Hematopoietic multipotent progenitor cell (in vitro differentiated cells): ENCODE data around the gene USP17L17. TPM values are rescaled to one million over a fixed set of nuclear protein-coding genes. Genes with fewer than 3 reads are reported as not detected.
A peak's percentile ranks its signal among the peaks of the same experiment; 100 is the strongest.
"Not testable (repeated sequence)": the region's sequence is repeated elsewhere in the genome, so short reads cannot be mapped to it uniquely, and the experiment has no call there.

Source experiments
- DNase-seq, 3 donors: peaks; one replicate each; pipeline ENCODE4 v3.0.0-alpha.2; 2011 to 2015; ENCODE audit warnings: low read depth in 2 of 3, low spot score in 2 of 3
- total RNA-seq: library from RNA; depleted of rRNA; stranded (reverse); fragments of >200 nt; gene quantifications from one replicate; pipeline ENCODE4 v1.2.3, GENCODE V29; 2012

USP17L17 gene, protein sequence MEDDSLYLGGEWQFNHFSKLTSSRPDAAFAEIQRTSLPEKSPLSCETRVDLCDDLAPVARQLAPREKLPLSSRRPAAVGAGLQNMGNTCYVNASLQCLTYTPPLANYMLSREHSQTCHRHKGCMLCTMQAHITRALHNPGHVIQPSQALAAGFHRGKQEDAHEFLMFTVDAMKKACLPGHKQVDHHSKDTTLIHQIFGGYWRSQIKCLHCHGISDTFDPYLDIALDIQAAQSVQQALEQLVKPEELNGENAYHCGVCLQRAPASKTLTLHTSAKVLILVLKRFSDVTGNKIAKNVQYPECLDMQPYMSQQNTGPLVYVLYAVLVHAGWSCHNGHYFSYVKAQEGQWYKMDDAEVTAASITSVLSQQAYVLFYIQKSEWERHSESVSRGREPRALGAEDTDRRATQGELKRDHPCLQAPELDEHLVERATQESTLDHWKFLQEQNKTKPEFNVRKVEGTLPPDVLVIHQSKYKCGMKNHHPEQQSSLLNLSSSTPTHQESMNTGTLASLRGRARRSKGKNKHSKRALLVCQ
- not detected for total RNA-seq

DNA sequence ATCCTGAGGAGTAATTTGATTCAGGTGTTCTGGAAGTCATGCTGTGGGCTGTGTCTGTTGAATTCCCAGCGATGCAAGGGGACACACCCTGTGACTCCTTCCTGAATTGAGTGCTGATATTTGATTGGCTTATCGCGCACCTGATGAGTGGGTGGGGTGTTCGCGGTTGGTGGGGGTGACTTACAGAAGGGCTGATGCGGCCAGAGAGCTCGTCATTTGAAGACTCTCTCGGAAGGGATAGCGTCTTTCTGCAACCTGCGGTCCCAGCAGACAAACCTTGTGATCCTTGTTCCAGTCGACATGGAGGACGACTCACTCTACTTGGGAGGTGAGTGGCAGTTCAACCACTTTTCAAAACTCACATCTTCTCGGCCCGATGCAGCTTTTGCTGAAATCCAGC is at the start of gene USP17L17:
Gene USP17L17, plus strand, starts transcription at position 301 of the 400 bp plus-strand sequence. Its CDS starts 0 bp downstream, at position 301.
- DNase-seq, result not testable (repeated sequence)

DNA sequence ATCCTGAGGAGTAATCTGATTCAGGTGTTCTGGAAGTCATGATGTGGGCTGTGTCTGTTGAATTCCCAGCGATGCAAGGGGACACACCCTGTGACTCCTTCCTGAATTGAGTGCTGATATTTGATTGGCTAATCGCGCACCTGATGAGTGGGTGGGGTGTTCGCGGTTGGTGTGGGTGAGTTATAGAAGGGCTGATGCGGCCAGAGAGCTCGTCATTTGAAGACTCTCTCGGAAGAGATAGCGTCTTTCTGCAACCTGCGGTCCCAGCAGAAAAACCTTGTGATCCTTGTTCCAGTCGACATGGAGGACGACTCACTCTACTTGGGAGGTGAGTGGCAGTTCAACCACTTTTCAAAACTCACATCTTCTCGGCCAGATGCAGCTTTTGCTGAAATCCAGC is 33.3 kb upstream of the USP17L17 start, which contains the start of gene USP17L10:
Gene USP17L10, plus strand, starts transcription at position 301 of the 400 bp plus-strand sequence. Its CDS starts 0 bp downstream, at position 301.
- not testable (repeated sequence) for DNase-seq

DNA sequence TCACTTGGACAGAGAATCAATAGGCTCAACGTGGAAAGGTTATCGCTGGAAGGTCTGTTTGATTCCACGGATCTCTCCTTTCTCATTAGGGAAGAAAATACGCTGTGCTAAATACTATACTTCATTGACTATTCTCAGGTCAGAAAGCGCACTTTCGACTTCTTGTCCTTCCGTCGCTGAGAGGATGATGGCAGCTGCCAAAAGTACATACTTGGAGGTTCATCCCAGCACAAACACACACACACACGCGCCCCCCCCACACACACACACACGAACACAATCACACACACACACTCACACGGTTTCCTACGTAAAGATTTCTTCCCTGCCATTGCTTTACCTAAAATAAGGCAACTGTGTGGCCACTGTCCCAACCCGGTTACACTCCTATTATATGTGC is 29.0 kb upstream of the USP17L17 start:
- not testable (repeated sequence) for DNase-seq

DNA sequence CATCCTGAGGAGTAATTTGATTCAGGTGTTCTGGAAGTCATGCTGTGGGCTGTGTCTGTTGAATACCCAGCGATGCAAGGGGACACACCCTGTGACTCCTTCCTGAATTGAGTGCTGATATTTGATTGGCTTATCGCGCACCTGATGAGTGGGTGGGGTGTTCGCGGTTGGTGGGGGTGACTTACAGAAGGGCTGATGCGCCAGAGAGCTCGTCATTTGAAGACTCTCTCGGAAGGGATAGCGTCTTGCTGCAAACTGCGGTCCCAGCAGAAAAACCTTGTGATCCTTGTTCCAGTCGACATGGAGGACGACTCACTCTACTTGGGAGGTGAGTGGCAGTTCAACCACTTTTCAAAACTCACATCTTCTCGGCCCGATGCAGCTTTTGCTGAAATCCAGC is 28.6 kb upstream of the USP17L17 start, which contains the start of gene USP17L11:
Gene USP17L11, plus strand, starts transcription at position 301 of the 400 bp plus-strand sequence. Its CDS starts 0 bp downstream, at position 301.
- DNase-seq, result not testable (repeated sequence)

DNA sequence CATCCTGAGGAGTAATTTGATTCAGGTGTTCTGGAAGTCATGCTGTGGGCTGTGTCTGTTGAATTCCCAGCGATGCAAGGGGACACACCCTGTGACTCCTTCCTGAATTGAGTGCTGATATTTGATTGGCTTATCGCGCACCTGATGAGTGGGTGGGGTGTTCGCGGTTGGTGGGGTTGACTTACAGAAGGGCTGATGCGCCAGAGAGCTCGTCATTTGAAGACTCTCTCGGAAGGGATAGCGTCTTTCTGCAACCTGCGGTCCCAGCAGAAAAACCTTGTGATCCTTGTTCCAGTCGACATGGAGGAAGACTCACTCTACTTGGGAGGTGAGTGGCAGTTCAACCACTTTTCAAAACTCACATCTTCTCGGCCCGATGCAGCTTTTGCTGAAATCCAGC is 23.8 kb upstream of the USP17L17 start, which contains the start of gene USP17L12:
Gene USP17L12, plus strand, starts transcription at position 301 of the 400 bp plus-strand sequence. Its CDS starts 0 bp downstream, at position 301.
- not testable (repeated sequence) for DNase-seq

- DNase-seq, result not testable (repeated sequence)
These were observed 19.1 kb upstream of the USP17L17 start, which contains the start of gene USP17L13 for GRCh38 chr4:9224596-9224995. TSS of gene USP17L13 (plus strand) at chr4:9224896. CDS start at chr4:9224896, 0 bp downstream.

DNA sequence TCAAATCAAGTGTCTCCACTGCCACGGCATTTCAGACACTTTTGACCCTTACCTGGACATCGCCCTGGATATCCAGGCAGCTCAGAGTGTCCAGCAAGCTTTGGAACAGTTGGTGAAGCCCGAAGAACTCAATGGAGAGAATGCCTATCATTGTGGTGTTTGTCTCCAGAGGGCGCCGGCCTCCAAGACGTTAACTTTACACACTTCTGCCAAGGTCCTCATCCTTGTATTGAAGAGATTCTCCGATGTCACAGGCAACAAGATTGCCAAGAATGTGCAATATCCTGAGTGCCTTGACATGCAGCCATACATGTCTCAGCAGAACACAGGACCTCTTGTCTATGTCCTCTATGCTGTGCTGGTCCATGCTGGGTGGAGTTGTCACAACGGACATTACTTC is 13.4 kb upstream of the USP17L17 start:
- not testable (repeated sequence) for DNase-seq

- DNase-seq, result not testable (repeated sequence)
These were observed 9.6 kb upstream of the USP17L17 start, which contains the start of gene USP17L15 for GRCh38 chr4:9234085-9234484. TSS of gene USP17L15 (plus strand) at chr4:9234385. CDS start at chr4:9234385, 0 bp downstream.

DNA sequence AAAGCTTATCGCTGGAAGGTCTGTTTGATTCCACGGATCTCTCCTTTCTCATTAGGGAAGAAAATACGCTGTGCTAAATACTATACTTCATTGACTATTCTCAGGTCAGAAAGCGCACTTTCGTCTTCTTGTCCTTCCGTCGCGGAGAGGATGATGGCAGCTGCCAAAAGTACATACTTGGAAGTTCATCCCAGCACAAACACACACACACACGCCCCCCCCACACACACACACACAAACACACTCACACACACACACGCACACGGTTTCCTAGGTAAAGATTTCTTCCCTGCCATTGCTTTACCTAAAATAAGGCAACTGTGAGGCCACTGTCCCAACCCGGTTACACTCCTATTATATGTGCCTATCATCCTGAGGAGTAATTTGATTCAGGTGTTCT is 5.2 kb upstream of the USP17L17 start:
- DNase-seq, result not testable (repeated sequence)

GRCh38 chr4:9247953-9248680 is 4.4 kb downstream of the USP17L17 start, which contains the start of gene USP17L18:
TSS of gene USP17L18 (plus strand) at chr4:9248630. CDS start at chr4:9248630, 0 bp downstream.
- peak in 1 of 3 donors; percentile 0 for DNase-seq

- DNase-seq, result not testable (repeated sequence)
These were observed 9.4 kb downstream of the USP17L17 start, which contains the start of gene USP17L19 for GRCh38 chr4:9253078-9253477. TSS of gene USP17L19 (plus strand) at chr4:9253378. CDS start at chr4:9253378, 0 bp downstream.

GRCh38 chr4:9257824-9258223 is 14.1 kb downstream of the USP17L17 start, which contains the start of gene USP17L20:
TSS of gene USP17L20 (plus strand) at chr4:9258124. CDS start at chr4:9258124, 0 bp downstream.
- DNase-seq, result not testable (repeated sequence)

DNA sequence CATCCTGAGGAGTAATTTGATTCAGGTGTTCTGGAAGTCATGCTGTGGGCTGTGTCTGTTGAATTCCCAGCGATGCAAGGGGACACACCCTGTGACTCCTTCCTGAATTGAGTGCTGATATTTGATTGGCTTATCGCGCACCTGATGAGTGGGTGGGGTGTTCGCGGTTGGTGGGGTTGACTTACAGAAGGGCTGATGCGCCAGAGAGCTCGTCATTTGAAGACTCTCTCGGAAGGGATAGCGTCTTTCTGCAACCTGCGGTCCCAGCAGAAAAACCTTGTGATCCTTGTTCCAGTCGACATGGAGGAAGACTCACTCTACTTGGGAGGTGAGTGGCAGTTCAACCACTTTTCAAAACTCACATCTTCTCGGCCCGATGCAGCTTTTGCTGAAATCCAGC is 18.9 kb downstream of the USP17L17 start, which contains the start of gene USP17L21:
Gene USP17L21, plus strand, starts transcription at position 301 of the 400 bp plus-strand sequence. Its CDS starts 0 bp downstream, at position 301.
- not testable (repeated sequence) for DNase-seq

DNA sequence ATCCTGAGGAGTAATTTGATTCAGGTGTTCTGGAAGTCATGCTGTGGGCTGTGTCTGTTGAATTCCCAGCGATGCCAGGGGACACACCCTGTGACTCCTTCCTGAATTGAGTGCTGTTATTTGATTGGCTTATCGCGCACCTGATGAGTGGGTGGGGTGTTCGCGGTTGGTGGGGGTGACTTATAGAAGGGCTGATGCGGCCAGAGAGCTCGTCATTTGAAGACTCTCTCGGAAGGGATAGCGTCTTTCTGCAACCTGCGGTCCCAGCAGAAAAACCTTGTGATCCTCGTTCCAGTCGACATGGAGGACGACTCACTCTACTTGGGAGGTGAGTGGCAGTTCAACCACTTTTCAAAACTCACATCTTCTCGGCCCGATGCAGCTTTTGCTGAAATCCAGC is 23.6 kb downstream of the USP17L17 start, which contains the start of gene USP17L22:
Gene USP17L22, plus strand, starts transcription at position 301 of the 400 bp plus-strand sequence. Its CDS starts 0 bp downstream, at position 301.
- DNase-seq, result not testable (repeated sequence)

- not testable (repeated sequence) for DNase-seq
These were observed 28.0 kb downstream of the USP17L17 start for GRCh38 chr4:9271719-9272118.

Other genes with a start within 250 kb of the USP17L17 start
- gene FAM90A26, start 73.5 kb upstream of the USP17L17 start, total RNA-seq, result not detected
- not detected for gene USP17L10, start 33.2 kb upstream of the USP17L17 start, total RNA-seq
- gene USP17L11, start 28.5 kb upstream of the USP17L17 start, total RNA-seq, result not detected
- not detected for gene USP17L12, start 23.7 kb upstream of the USP17L17 start, total RNA-seq
- not detected for gene USP17L13, start 19.0 kb upstream of the USP17L17 start, total RNA-seq
- gene USP17L15, start 9.5 kb upstream of the USP17L17 start, total RNA-seq, result not detected
- gene USP17L18, start 4.8 kb downstream of the USP17L17 start, total RNA-seq, result not detected
- not detected for gene USP17L19, start 9.5 kb downstream of the USP17L17 start, total RNA-seq
- gene USP17L20, start 14.2 kb downstream of the USP17L17 start, total RNA-seq, result not detected
- gene USP17L21, start 19.0 kb downstream of the USP17L17 start, total RNA-seq, result not detected
- under 0.01 TPM for gene USP17L22, start 23.7 kb downstream of the USP17L17 start, total RNA-seq
- gene USP17L24, start 81.3 kb downstream of the USP17L17 start, total RNA-seq, result not detected
- not detected for gene USP17L25, start 86.0 kb downstream of the USP17L17 start, total RNA-seq
- gene USP17L26, start 90.8 kb downstream of the USP17L17 start, total RNA-seq, result not detected
- not detected for gene USP17L5, start 95.5 kb downstream of the USP17L17 start, total RNA-seq
- not detected for gene USP17L27, start 100.3 kb downstream of the USP17L17 start, total RNA-seq
- not detected for gene USP17L28, start 105.0 kb downstream of the USP17L17 start, total RNA-seq
- not detected for gene USP17L29, start 109.8 kb downstream of the USP17L17 start, total RNA-seq
- not detected for gene USP17L30, start 119.2 kb downstream of the USP17L17 start, total RNA-seq
- gene DEFB131A, start 200.5 kb downstream of the USP17L17 start, total RNA-seq, result not detected